Hair follicular keratinocyte (primary cell): ENCODE results near the gene LYPLAL1. TPM values are rescaled to one million over a fixed set of nuclear protein-coding genes. Genes with fewer than 3 reads are reported as not detected.

Source experiments
- total RNA-seq: library from RNA; depleted of rRNA; stranded (reverse); fragments of >200 nt; gene quantifications from 2 replicates; pipeline ENCODE4 v1.2.3, GENCODE V29; 2015

The LYPLAL1 gene
- 19.9 and 23.3 TPM in 2 replicates for total RNA-seq

DNA sequence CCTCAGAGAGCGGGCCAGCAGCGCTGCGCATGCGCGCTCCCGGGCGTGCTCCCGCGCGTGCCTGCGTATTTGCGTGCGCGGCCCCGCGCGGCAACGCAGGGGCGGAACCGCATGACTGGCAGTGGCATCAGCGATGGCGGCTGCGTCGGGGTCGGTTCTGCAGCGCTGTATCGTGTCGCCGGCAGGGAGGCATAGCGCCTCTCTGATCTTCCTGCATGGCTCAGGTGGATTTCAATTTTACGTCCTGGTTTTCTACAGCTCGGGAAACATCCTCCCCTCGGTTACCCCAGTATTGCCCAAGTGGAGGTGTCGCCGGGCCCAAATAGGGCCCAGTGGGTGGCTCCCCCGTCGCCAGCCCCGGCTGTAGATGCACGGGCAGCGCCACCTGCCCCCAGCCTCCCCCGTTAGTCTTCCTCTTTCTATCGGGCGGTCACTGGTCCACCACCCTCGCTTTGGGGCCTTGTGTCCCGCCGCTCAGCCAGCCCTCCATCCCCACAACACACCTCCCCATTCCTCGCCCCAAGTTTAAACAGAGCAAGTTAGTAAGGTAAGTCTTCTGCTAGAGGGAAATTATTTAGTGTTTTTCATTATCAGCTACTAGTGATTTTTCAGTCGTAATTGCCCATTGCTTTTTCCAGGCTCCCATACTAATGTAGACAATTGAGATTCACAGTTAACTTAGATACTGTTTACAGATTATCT lies at the start of gene LYPLAL1:
LYPLAL1 (plus strand) TSS at position 121 of the 702 bp plus-strand sequence; CDS start at position 134, 13 bp downstream.

